Large intestine (tissue), 3 donors: ENCODE results near the gene SUSD2. TPM values are rescaled to one million over a fixed set of nuclear protein-coding genes. Genes with fewer than 3 reads are reported as not detected.
A peak's percentile ranks its signal among the peaks of the same experiment; 100 is the strongest.

Experiments used
- DNase-seq, 2 donors: peaks; one replicate each; pipeline versions ENCODE4 v3.0.0 to v3.0.0-alpha.2; 2013
- H3K27ac ChIP-seq: one replicate; pipeline ENCODE4 v1.5.1; 2013; ENCODE audit warnings: low read length
- H3K27me3 ChIP-seq: 2 replicates; pipeline ENCODE4 v1.6.1; 2013; ENCODE audit warnings: low read length; ENCODE audit not compliant: control insufficient read depth, insufficient read depth
- H3K36me3 ChIP-seq: 2 replicates; pipeline ENCODE4 v1.6.1; 2013; ENCODE audit warnings: low read length; ENCODE audit not compliant: control insufficient read depth, insufficient read depth
- H3K4me1 ChIP-seq: one replicate; pipeline ENCODE4 v1.6.1; 2013; ENCODE audit warnings: low read length; ENCODE audit not compliant: control insufficient read depth, insufficient read depth
- H3K4me3 ChIP-seq: one replicate; pipeline ENCODE4 v1.5.1; 2013; ENCODE audit warnings: low read length
- H3K9me3 ChIP-seq: one replicate; pipeline ENCODE4 v1.6.1; 2013; ENCODE audit warnings: mild to moderate bottlenecking, low read depth, low read length, moderate library complexity; ENCODE audit not compliant: control insufficient read depth
- WGBS: methylation state at CpG from one replicate; pipeline ENCODE4 v1.1.5; 2013; ENCODE audit warnings: low lambda C conversion rate; ENCODE audit not compliant: insufficient coverage; 5-methylcytosine and 5-hydroxymethylcytosine counted together
- polyA plus RNA-seq: library from polyadenylated mRNA; unstranded; fragments of 120-200 nt; gene quantifications from one replicate; pipeline ENCODE4 v1.2.1, GENCODE V29; 2013

Gene SUSD2
- polyA plus RNA-seq, 1 donor: 36.9 TPM

DNA sequence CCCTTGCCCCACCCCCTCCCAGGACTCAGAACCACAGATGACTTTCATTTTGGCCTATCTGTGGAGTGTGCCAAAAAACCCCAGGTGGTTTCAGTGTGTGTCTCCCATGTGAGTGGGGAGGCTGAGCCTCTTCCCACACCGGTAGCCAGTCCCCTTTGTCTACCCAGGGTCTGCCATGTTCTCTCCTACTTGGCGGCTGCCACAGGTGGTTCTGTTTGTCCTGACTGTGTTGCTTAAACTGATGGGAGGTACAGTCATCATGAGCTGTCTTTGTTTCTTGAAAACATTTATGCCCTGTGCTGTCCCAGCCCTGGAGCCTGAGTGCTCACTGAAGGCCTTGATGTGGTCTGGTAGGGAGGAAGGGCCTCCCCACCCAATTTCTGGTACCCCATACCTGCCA lies 39.7 kb upstream of the SUSD2 start:
- no CpG with 5 or more reads among the region's 2 CpGs for WGBS
- Histone ChIP-seq H3K27ac (no peak overlapping the region), H3K4me3 (no peak overlapping the region), H3K9me3 (no peaks in the 10 kb centered on the region), H3K4me1 (peaks cover 33% of the 10 kb centered on the region), H3K36me3 (peaks cover 25% of the 10 kb centered on the region), H3K27me3 (no peaks in the 10 kb centered on the region)
- DNase-seq: no peak

DNA sequence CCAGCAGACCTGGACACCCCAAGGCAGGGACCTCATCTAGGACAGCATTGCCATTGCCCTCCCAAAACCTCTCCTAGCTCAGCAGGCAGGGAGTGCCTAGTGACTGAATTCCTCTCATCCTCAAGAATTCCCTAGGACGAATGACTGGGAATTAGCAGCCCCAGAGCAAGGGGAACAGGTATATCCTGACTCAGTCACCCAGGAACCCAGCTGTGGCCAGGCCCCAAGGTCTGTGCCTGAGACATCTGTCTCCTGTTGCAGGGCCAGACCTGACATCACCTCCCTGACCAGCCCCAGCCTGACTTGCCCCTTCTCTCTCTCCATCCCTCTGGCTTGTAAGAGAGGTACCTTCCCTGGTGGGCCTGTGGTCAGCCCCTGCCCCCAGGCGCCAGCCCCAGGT lies 39.0 kb upstream of the SUSD2 start:
- DNase-seq: no peak
- H3K4me1 ChIP-seq: peaks cover 38% of the 10 kb centered on the region
- peaks cover 19% of the 10 kb centered on the region for H3K36me3 ChIP-seq
- no peak overlapping the region for H3K27ac ChIP-seq
- no peaks in the 10 kb centered on the region for H3K27me3 ChIP-seq
- WGBS: no CpG with 5 or more reads among the region's 2 CpGs
- no peaks in the 10 kb centered on the region for H3K9me3 ChIP-seq
- H3K4me3 ChIP-seq: no peak overlapping the region

DNA sequence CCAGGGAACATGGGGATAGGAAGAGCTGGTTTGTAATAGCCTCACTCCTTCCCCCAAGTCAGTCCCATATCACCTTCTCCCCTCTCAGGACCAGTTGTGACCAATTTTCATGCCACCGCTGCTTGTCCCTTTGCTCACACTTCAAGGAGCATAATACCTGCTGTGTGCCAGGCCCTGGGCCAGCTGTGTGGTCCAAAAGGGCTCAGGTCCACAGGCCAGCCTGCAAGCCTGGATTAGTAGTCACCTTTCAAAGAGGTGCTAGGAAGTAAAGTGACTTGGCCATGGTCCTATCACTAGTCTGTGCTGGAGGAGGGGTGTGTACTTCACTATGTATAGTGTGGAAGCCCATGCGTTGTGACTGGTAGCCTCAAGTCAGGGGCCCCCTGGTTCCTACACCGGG lies 38.5 kb upstream of the SUSD2 start:
- H3K36me3 ChIP-seq: peaks cover 19% of the 10 kb centered on the region
- no peaks in the 10 kb centered on the region for H3K9me3 ChIP-seq
- peaks cover 44% of the 10 kb centered on the region for H3K4me1 ChIP-seq
- no peak for DNase-seq
- H3K27ac ChIP-seq: no peak overlapping the region
- no peaks in the 10 kb centered on the region for H3K27me3 ChIP-seq
- H3K4me3 ChIP-seq: no peak overlapping the region
- WGBS: no CpG with 5 or more reads among the region's 3 CpGs

DNA sequence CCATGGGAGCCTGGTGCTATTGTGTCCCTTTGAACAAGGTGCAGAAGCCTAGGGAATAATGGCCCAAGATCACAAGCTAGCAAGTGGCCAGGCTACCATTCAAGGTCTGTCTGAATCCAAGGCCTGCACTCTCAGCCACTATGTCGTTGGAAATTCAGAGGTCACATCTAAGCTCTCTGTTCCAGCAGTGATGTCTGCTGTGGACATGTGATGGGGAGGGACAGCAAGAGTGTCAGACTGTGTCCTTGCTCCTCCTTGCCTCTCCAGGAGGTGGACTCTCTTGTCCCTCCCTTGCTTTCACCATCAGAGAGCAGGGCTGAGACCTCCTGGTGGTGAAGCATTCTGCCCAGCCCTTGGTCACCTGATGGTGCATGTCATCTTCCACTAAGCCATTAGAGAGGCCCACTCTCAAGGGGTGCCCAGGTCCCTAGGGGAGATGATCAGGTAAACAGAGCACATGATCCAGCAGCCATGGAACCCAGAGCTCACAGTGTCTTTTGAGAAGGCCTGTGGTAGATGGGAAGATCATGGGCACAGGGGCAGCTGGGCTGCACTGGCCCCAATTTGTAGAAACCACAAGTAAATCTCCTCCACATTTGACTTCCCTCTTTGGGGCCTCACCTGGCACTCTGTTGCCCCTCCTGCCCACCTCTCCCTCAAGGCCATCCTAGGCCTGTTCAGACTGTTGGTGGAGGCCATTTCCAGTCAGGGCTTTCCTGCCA lies 37.1 kb upstream of the SUSD2 start:
- Histone ChIP-seq H3K4me3 (no peak overlapping the region), H3K27ac (peak overlapping the region; percentile 92), H3K4me1 (peaks cover 58% of the 10 kb centered on the region), H3K36me3 (peaks cover 10% of the 10 kb centered on the region), H3K9me3 (no peaks in the 10 kb centered on the region), H3K27me3 (no peaks in the 10 kb centered on the region)
- no CpG with 5 or more reads among the region's 1 CpG for whole genome bisulfite sequencing
- peak; percentile 71 to 80 for DNase-seq

DNA sequence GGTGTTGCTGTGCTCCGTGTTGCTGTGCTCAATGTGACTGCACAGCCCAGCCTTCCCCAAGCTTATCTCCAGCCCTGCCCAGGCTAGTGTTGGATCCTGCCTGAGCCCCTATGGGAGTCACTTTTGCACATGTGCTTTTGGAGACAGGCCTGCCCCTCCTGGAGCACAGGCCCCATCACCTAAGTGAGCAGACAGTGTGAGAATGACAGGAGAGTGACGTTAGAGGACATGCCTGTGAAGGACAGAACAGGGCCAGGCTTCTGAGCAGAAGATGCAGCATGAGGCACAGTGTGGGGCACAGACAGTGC lies 36.6 kb upstream of the SUSD2 start:
- no CpG with 5 or more reads among the region's 2 CpGs for WGBS
- Histone ChIP-seq H3K27me3 (no peaks in the 10 kb centered on the region), H3K4me1 (peaks cover 61% of the 10 kb centered on the region), H3K4me3 (no peak overlapping the region), H3K9me3 (no peaks in the 10 kb centered on the region), H3K36me3 (peaks cover 12% of the 10 kb centered on the region), H3K27ac (peak overlapping the region; percentile 92)
- DNase-seq: no peak

DNA sequence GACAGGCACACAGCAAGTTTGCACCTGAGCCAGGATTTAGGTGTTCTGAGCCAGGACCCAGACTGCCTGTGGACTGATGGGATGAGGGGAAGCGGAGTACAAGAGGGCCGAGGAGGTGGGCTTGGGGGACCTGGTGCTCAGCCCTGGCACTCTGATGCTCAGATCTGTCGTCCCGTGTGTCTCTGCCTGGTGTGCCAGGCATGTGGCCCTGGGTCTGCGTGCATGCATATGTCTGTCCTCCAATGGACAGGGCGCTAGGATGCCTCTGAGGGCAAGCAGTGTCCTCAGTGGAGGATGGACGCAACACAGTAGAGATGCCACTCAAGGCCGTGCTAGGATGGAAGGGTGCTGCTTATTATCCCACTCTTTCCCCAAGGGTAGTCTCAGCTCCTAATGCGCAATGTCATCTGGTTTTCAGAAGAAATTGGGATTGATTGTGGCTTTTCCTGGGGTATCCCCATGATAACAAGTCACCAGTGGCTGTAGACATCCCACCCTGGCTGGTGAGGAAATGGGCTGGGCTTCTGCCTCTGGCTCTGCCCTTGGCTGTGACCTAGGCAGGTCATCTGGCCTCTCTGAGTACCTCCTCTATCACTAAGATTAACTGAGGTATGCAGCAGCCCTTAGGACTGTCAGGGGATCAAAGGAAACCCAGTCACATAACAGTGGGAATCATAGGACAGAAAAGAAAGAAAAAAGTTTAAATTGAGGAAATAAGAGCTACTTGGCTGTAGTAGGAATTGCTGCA lies 35.7 kb upstream of the SUSD2 start:
- Histone ChIP-seq H3K4me1 (peaks cover 61% of the 10 kb centered on the region), H3K27ac (peak overlapping the region; percentile 92), H3K36me3 (peaks cover 9% of the 10 kb centered on the region), H3K4me3 (no peak overlapping the region), H3K9me3 (no peaks in the 10 kb centered on the region), H3K27me3 (no peaks in the 10 kb centered on the region)
- DNase-seq: peak in 1 of 2 donors; percentile 59
- no CpG with 5 or more reads among the region's 9 CpGs for WGBS

DNA sequence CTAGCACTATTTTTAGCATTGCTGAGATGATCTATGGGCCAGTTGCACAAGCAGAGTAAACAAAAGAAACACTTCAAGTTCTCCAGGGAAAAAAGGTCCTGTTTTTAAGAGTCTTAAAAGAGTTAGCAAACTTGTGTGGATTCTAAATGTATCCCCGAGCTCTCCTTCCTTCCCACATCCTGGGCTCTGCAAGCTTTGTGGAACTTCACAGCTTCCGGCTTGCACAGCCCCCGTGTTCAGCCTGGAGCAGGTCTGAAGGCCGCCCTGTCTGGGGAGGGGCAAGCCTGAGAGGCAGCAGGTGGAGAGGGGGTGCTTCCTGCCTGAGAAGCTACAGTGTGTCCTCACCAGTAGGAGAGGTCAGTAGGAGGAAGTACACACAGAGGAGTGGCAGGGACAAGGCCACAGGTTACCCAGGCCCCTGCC lies 35.1 kb upstream of the SUSD2 start:
- Histone ChIP-seq H3K4me1 (peaks cover 61% of the 10 kb centered on the region), H3K36me3 (peaks cover 10% of the 10 kb centered on the region), H3K4me3 (no peak overlapping the region), H3K9me3 (no peaks in the 10 kb centered on the region), H3K27me3 (no peaks in the 10 kb centered on the region), H3K27ac (peak overlapping the region; percentile 92)
- peak; percentile 88 to 95 for DNase-seq
- WGBS: no CpG with 5 or more reads among the region's 4 CpGs

DNA sequence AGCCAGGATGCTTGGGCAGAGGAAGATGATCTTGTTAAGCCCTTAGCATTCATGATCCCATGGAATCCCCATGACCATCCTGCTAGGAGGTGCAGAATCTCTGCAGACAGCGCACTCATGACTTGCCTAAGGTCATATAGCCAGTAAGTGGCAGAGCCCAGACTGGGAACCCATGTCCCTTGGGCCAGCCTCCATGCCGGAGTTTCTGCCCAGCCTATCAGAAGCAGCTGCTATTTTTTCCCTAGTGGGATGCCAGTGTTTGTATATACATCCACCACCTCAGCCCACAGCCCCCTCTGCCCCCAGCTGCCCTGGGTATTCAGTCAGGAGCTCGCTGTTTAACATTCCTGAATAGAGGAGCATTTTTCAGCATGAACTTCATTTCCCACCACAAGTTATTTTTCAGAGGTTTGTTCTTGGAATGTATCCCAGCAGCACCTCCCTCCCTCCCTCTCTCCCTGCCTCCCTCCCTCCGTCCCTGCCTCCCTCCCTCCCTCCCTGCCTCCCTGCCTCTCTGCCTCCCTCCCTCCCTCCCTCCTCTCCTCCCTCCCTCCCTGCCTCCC lies 34.4 kb upstream of the SUSD2 start:
- Histone ChIP-seq H3K4me3 (no peak overlapping the region), H3K4me1 (peaks cover 61% of the 10 kb centered on the region), H3K27me3 (no peaks in the 10 kb centered on the region), H3K27ac (peak overlapping the region; percentile 92), H3K36me3 (peaks cover 15% of the 10 kb centered on the region), H3K9me3 (no peaks in the 10 kb centered on the region)
- DNase-seq: peak in 1 of 2 donors; percentile 55
- no CpG with 5 or more reads among the region's 4 CpGs for WGBS

DNA sequence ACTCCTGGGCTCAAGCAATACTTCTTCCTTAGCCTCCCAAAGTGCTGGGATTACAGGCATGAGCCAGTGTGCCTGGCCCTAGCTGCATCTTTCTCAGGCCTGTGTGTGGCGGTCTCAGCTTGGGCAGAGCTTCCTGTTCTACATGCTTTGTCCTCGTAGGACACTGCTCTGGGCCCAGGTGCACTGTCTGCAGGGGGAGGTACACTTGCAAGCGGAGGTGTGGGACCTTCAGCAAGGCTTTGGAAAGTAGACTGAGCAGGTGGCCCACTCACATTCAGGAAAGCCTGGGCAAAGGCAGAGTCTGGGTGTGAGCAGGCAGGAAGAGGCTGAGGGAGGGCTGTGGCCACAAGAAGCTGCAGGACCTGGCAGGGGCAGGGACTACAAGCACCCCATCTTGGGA lies 33.6 kb upstream of the SUSD2 start:
- peaks cover 21% of the 10 kb centered on the region for H3K36me3 ChIP-seq
- H3K4me3 ChIP-seq: no peak overlapping the region
- no peak for DNase-seq
- no peaks in the 10 kb centered on the region for H3K9me3 ChIP-seq
- H3K4me1 ChIP-seq: peaks cover 64% of the 10 kb centered on the region
- WGBS: no CpG with 5 or more reads among the region's 3 CpGs
- no peaks in the 10 kb centered on the region for H3K27me3 ChIP-seq
- peak overlapping the region; percentile 81 for H3K27ac ChIP-seq

DNA sequence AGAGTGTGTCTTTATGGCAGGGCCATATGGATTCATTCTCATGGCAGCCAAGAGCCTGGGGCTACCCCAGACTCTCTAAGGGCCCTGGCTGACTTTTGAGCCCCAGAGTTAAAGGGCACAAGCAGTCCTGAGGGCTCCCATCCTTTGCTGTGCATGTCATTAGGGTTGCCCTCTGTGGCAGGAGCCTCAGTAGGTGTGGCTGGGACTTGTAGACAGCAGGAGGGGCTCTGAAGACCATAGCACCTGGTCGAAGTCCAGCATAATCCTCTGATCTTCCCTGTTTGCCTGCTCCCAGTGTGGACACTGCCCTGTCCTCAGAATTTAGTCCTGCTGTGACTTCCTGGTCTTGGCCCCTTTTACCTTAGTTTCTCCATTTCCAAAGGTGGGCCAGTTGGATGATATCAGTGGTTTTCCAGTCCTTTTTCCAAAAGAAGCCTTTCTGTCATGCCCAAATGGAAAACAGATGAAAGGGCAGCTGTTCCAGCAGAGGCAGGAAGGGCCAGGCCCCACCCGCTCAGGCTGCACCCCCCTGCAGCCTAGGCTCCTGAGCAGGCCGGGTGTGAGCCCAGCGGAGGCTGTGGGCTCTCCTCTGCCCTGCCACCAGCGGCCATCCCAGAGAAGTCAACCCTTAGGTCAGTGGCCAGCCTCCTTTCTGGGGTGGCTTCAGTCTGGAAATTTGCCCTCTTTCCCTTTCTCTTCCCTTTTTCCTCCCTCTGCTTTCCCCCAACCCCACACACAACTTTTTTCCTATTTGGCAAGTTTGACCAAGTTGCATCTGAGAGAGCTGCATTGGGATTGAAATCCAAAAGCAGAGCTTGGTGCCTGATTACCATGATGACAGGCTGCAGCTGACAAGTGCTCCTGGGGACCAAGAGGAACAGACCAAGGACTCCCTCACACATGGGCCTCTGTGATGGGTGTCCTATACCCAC lies 32.8 kb upstream of the SUSD2 start:
- WGBS: no CpG with 5 or more reads among the region's 5 CpGs
- H3K27me3 ChIP-seq: no peaks in the 10 kb centered on the region
- H3K4me3 ChIP-seq: no peak overlapping the region
- peak in 1 of 2 donors; percentile 76 for DNase-seq
- peaks cover 69% of the 10 kb centered on the region for H3K4me1 ChIP-seq
- H3K27ac ChIP-seq: peak overlapping the region; percentile 81
- peaks cover 21% of the 10 kb centered on the region for H3K36me3 ChIP-seq
- H3K9me3 ChIP-seq: no peaks in the 10 kb centered on the region
